GM21515 (cell line): ENCODE results near the gene HNRNPH3.

ENCODE experiments used
- ATAC-seq: cut with Tn5 transposase; IDR thresholded peaks from one replicate; pipeline ENCODE4 v1.9.1; 2021; ENCODE audit not compliant: unreplicated experiment

The HNRNPH3 gene

GRCh38 chr10:68371604-68372003 lies 39.7 kb downstream of the HNRNPH3 start:
- no peak for ATAC-seq

DNA sequence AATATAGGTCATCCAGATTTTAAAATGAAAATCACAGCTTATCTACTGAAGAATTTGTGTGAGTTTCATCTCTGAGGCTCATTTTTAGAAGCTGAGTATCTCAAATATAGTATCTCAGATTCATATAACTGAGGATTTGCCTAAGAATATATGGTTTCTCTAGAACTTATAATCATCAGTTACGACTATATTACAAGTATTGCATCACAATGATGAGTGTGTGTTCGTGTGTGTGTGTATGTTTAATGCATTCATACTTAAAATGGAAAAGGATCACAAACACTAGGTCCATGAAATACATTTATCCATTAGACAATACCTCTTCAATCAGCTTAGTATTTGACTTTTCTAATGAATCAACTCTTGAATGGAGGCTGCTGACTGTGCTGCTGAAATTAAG lies 53.9 kb downstream of the HNRNPH3 start:
- no peak for ATAC-seq
